Measurements from ENCODE around the gene PMM2.

PMM2 gene

GRCh38 chr16:8853611-8854010, 56.0 kb downstream of the PMM2 start:
- no peak for DNase-seq

- DNase-seq, result no peak
These were observed 56.8 kb downstream of the PMM2 start for GRCh38 chr16:8854298-8854948.

- no peak for DNase-seq
These were observed 57.6 kb downstream of the PMM2 start for GRCh38 chr16:8855051-8855786.

- DNase-seq, result no peak
These were observed 58.3 kb downstream of the PMM2 start for GRCh38 chr16:8855972-8856371.

DNA sequence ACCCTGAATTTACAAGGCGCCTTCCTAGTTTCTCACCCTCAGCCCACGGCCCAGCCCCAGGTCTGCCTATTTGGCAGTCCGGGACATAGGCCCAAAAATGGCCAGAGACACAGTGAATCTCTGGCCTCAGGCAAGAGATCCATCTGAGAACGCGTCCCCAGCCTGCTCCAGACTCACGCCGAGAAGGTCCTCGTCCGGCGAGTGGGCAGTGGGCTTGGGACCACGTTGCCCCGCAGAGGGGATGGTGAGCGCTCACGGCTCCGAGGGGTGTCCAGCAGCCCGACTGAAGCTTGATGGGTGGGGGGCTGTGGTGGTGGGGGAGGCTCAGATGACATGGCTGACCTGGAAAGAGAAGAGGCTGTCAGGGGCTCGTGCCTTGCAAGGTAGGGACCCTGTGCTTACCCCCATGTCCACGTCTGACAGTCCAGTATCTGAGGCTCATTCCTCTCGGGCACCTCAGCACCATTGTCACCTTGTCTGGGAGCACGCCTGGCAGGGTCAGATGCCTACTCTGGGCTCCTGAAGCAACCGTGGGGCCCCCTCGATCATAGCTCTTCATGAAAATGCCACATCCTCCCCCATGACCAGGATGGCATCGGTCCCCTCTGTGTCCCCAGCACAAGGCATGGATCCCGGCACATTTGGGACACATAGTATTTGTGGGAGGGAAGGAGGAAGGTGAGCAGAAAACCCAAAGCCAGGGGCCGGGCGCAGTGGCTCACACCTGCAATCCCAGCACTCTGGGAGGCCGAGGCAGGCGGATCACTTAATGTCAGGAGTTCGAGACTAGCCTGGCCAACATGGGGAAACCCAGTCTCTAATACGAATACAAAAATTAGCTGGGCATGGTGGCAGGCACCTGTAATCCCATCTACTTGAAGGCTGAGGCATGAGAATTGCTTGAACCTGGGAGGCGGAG, 61.6 kb downstream of the PMM2 start:
- DNase-seq, result no peak

DNA sequence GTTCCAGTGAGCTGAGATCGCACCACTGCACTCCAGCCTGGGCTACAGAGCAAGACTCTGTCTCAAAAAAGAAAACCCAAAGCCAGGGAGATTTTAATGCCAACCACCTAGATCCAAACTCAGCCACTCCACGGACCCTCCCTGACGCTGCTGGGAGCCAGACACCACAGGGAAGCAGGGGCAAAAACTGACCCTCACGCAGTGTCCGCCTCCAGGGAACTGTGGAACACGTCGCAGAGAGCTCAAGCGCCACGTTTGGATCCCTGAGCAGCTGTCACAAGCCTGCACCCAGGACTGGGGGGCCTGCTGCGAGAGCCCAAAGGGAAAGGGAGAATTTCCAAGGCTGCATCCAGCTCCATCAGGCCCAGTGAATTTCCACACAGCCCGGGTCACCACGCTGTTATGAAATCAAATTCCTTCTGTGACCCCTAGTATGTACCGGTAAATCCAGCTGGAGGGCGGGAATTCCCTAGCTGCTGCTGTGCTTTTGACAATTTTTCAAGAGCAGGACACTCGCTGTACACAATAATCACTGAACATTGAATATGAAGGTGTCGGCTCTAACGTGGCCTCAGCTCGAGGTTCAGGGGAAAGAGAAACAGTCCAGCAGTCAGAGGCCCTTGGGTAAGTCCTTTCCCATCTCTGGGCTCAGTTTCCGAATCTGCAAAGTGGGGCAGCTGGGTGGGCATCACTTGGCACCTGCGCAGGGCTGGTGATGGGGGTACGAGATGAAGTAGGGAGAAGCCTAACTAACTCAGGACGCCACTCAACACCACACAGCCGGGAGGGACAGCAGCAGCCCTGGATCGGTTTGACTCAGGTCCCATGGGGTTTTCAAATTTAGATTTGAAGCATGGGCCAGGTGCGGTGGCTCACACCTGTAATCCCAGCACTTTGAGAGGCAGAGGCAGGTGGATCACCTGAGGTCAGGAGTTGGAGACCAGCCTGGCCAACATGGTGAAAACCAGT, 62.6 kb downstream of the PMM2 start:
- DNase-seq, result no peak

DNA sequence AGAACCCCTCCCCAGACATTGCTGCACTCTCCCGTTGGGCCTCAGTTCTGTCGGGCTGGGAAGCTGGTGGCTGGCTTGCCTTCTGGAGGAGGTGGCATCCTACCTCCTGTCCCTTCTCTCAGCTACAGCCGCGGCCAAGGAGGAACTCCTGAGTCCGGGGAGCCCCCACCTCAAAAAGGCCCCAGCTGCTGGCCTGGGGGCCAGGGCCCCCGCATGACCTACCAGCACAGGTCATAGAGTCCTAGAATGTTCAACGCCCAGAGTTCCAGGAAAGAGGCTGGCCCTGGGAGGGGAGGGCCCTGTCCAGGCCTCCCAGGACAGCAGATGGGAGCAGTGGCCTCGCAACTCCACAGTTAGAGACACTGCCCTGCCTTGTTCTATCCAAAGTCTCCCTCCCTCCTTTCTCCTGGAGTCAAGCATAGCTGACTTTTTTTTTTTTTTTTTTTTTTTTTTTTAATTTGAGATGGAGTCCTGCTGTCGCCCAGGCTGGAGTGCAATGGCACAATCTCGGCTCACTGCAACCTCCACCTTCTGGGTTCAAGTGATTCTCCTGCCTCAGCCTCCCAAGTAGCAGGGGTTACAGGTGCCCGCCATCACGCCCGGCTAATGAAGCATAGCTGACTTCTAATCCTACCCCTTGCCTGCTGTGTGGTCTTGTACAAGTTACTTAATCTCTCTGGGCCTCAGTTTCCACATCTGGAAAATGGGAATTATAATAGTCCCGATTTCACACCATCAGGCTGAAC, 64.1 kb downstream of the PMM2 start:
- no peak for DNase-seq

DNA sequence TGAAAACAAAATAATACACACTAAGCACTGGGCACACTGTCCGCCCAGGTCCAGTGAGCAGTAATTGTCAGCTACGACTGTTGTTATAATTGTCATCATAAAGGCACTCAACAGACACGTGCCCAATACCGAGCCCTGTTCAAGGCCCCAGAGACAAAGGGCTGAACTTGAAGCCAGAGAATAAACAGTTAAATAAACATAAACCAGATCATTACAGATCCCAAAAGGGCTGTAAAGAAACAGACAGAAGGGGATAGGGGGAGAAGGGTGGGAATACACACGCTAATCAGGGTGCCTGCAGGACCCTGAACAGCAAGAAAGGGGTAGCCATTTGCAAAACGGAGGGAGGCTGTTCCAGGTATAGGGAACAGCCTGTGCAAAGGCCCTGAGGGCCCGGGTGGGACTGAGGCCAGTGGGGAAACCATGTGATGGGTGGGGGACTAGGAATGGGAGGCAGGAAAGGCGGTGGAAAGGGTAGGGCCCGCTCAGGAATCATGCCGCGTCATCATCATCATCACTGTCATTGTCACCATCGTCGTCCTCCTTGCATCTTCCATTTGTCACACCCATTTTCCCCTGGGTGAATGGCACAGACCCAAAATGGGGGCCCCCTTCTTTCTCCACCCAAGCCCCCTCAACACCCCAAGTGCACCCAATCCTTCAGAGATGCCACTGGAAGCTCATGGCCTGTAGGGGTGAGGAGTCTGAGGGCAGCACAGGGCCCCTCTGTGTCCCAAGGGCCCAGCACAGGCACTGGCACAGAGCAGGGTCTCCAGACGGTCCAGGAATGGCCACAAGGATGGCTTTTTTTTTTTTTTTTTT, 64.9 kb downstream of the PMM2 start:
- no peak for DNase-seq

DNA sequence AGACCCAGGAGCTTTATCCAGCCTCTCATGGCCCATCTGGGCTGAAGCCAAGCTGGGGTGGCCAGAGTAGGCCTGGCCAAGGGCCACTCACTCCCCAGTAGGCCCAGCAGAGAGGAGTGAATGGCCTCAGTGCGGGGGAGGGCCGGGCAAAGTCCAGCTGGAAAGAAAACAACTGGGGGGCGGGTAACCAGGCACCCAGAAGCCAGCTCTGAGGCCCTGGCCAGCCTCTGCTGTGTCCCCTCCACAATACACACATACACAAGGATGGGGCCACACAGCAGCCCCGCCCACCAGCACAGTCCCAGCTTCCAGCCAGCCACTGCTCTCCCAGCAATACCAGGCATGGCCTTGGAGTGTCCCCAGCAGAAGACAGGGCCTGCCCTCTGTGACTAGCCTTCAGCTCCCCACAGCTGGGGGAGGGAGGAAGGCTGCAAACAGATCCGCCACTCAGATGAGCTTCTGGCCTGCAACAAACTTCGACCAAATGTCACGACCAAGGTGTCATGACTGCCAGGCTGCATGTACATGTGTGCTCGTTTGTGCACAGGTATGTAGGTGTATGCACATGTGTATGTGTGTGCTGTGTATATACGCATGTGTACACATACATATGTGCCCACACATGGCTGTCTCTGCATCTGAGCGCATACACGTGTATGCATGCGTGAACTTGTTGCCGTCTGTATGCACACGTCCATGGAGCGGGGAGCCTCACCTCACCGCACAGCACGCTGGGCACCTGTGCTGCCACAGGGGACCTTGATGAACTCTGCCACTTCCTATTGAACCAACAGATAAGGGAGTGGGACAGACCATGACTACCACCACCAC, 66.2 kb downstream of the PMM2 start:
- no peak for DNase-seq

DNA sequence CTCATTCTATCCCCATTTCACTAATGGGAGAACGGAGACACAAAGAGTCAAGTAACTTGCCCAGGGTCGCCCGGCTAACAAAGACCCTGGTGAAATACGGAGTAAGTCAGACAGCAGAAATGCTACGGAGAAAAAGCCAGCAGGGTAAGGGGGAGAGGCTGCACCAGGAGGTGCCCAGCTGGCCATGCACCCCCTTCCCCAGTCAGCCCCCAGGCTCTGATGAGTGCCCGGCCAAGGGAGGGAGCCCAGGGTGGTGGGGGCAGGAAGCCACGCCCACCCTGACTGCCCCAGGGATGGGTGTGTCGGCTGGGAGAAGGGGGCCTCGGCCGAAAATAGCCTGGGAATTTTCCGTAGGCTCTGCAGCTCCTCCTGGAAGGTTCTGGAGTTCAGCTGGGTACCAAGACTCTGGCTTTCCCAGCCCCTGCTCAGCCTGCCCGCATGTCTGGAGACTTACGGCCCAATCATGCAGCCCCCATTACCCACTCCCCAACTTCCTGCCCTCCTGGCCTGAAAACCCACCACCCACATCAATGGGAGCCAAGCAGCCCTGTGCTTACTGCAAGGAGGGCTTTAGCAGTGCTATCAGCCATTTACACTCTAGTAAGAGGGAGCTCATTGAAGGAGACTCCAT, 67.0 kb downstream of the PMM2 start:
- no peak for DNase-seq

- no peak for DNase-seq
These were observed 67.7 kb downstream of the PMM2 start for GRCh38 chr16:8865145-8865882.

DNA sequence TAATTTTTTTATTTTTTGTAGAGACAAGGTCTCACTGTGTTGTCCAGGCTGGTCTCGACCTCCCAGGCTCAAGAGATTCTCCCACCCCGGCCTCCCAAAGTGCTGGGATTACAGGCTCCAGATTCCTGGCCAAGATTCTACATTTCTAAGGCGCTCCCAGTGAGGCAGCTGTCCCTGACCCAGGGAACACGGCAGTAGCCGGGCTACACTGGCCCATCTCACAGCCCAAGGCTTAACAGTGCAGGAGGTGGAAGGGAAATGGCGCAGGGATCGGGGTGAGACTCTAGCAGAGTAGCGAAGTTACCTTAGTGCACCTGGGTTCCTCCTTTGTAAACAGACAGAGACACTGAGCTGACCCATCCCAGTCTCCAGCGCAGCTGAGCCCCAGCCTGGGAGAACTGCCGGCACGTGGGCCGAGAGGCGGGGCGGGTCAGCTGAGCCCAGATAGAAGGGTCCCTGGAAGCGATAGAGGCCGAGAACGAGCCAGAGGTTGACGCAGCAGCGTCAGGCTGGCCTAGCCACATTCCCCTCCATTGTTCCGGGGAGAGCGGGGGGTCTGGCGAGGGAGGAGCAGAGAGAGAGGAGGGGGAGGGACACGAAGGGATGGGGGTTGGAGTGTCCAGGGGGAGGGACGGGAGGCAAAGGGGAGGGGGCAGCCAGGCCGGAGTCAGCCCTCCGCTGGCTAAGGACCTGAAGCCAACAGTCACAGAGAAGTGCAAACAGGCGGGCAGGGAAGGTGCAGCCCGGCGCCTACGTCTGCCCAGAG, 68.7 kb downstream of the PMM2 start:
- no peak for DNase-seq

- DNase-seq, result no peak
These were observed 69.2 kb downstream of the PMM2 start for GRCh38 chr16:8866884-8867215.

- DNase-seq, result no peak
These were observed 69.7 kb downstream of the PMM2 start for GRCh38 chr16:8867216-8867931.

DNA sequence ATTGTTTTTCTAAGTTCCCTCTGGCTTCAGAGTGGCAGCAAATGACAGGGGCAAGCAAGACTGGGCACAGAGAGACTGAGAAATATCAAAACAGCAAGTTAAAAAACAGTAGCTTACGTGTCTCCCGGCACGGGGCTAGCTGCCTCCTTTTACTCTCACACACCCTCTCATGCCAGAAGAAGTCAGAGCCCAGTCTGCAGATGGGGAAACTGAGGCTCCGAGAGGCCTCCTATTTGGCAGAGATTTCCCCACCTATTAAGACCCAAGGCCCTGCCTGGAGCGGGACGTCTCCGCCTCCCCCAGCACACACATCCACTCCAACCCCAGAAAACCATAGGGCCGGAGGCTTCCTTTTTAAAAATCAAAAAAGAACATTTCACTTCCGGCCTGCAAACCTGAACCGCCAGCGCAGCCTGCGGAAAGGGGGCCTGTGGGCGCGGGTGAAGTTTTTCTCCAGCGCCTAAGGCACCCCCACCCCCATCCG, 70.3 kb downstream of the PMM2 start:
- peak; percentile 25 to 54 for DNase-seq

- peak; percentile 65 to 70 for DNase-seq
These were observed 71.0 kb downstream of the PMM2 start, which contains the start of gene CARHSP1 for GRCh38 chr16:8868416-8869211. Gene CARHSP1 (minus strand): TSS chr16:8869006. CDS start chr16:8859328, 9,678 bp downstream.

Measured in Kasumi-1 (cell line).